GM21423 (cell line): Measurements from ENCODE around the gene CDC6.
A peak's percentile ranks its signal among the peaks of the same experiment; 100 is the strongest.

Source experiments
- ATAC-seq: cut with Tn5 transposase; IDR thresholded peaks from one replicate; pipeline ENCODE4 v1.9.1; 2021; ENCODE audit warnings: mild to moderate bottlenecking, moderate library complexity; ENCODE audit not compliant: unreplicated experiment

CDC6 gene

DNA sequence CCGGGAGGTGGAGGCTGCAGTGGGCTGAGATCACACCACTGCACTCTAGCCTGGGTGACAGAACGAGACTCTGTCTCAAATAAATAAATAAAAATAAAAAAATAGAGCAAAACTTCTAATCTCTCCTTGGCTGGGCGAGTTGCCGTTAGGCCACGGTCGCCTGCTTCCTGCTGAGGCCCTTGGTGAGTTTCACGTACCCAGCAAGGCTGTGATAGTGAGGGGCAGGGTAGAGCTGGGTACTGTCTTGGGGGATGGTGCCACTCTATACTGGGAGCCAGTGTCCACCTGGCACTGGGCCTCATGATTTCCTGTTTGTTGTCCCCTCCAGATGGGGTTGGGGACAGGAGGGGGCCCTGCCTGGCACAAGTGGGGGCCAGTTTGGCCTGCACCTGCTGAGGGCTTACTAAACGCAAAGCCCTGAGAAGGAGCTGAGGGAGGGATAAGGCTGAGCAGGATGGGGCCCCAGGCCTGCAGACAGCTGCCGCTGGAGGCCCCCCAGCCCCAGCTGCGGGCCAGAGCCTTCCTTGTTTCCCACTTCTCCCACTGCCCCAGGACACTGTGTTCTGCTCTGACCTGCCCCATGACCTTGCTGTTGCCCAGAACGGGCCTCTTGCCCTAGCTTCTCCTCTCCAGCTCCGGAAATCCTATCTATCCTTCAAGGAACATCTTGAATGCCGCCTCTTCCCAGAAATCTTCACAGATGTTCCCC, 51.4 kb downstream of the CDC6 start:
- no peak for ATAC-seq

DNA sequence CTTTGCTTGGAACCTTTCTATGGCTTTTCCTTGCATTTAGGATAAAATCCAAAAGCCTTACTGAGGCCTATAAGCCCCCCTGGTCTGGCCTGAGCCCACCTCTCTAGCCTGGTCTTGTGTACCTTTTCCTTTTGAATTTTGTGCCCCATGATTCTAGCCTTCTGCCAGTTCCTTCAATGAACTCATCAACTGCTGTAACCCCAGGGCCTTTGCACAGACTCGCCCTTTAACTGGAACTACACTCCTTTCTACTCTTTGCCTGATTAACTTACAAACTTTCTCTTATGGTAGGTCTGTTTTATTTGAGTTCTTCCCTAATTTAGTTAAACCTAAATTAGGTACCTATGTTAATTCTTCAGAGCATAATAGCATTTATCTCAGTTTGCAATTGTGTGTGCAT, 52.6 kb downstream of the CDC6 start:
- ATAC-seq = no peak

DNA sequence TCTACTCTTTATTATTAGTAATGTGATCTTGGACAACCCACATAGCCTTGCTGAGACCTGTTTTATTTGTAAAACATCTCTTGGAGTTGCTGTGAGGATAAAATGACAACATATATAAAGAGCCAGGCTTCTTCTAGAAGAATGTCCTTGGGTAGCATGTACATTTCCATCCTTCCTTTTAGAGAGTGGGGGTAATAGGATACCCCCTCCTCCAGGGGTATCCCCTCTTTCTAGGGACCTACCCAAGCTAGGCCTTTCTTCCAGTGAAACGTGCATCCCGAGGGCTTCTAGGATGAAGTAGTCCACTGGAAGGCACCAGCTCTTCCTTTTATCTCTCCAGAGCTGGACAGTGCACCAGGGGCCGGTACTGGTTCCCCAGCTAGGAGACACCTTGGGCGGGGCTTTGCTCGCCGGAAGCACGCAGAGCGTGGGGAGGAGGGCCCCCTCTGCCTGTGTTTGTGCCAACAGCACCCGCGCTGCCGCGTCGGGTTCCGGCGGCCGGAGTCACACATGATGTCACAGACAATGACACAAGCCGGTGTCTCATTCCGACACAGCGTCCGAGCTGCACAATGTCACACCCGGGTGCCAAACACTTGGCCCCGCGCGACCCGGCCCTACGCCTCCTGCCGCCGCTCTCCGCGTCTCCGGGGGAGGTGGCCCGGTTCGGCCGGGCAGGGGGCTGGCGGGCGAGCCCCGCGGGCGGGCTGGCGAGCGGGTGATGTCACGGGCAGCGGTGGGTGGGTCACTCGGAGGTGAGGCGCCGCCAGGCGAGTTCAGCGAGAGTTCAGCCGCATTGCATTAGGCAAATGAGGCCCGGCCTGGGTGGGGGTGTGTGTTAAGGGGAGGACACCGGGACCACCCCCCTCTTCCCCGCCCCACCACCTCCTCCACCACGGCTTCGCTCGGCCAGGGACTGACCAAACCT, 53.5 kb downstream of the CDC6 start:
- ATAC-seq = peak; percentile 60

DNA sequence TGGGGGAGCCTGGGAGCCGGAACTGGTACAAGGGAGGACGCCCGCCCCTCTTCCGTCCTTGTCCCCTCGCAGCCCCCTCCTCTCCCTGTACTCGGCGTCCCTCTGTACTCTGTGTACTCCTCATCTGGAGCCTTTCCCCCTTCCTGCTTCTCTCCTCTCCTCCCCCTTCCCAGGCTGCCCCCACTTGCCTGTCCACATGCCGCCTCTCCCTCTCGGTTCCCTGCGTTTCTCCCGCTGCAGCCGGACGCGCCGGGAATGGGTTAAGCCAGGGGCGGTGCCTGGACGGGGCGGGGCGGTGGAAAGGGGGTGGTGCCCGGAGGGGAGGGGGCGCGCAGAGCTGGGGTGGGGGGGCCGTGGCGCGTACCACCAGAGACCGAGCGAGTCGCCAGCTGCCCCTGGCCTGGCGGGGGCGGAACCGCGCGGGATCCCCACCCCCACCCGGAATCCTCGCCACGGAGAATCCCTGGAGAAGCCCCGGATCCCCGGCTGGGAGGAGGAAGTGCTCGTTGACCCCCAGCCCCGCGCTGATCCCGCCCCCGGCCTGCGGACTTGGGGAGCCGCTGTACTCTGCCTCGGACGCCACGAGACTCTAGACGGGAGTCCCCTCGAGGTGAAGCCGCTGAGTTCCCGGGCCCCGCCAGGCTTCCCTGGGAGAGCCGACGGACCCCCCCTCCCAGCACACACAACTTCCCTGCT, 54.3 kb downstream of the CDC6 start:
- no peak for ATAC-seq

DNA sequence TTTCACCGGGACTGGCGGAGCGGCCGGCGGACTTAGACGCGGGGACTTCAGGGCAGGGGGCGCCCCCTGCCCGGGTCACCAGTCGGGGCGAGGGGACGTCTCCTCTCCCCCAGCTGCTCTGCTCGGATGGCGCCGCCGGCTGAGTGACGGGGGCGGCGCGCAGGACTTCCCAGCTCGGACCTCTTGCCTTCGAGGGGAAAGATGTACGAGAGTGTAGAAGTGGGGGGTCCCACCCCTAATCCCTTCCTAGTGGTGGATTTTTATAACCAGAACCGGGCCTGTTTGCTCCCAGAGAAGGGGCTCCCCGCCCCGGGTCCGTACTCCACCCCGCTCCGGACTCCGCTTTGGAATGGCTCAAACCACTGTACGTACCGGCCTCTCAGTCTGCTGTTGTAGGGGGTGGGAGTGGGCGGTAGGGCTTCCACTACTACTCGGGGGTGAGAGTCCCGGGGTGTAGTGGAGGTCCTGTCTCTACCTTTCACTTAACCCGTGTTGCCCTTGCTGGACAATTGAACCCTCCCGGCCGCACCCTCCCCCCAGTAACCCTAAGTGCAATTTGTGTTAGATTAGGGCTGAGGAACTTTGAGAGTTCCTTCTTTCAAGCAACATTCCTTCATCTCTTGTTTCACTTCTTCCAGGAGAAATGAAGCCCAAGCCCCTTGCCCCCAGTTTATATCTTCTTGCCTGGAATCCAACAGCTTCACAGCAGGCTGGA, 55.0 kb downstream of the CDC6 start:
- no peak for ATAC-seq

DNA sequence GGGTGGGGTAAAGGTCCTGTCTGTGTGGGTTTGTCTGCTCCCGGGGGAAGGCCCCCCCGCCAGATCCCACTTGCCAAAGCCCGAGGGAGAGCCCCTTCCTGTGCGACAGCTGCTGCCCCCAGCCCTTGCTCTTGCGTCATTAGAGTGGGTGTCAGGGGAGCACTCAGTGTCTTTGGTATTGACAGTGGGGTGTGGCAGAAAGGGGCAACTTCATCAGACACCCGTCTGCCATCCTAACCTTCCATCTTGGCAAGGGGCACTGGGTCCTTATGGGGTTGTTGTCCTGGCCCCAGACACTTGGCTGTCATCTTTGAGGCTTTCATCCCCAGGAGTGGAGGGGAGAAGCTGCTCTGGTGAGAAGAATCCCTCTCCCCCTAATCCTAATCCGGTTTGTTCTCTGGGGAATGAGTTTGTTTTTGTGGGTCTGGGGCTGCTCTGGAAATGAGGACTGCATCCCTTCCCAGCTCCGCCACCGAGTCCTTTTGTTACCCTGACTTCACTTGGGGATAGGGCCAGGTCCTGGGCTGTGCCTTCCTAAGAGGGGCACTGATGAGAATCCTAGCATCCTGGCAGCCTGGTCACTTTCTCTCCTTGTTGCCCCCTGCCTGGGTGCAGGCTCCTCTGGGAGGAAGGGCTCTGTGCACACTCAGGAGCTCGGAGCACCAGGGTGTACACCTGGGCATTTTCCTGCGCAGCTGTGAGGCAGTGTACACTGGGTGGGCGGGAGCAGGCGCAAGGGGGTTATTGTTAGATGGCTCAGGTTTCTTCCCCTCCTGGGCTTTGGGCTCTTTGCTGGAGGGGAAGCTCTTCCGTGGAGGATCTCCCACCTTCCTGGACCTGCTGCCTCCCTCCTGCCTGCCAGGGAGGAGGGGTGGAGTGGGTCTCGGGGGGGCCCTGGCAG, 55.8 kb downstream of the CDC6 start:
- ATAC-seq = no peak

DNA sequence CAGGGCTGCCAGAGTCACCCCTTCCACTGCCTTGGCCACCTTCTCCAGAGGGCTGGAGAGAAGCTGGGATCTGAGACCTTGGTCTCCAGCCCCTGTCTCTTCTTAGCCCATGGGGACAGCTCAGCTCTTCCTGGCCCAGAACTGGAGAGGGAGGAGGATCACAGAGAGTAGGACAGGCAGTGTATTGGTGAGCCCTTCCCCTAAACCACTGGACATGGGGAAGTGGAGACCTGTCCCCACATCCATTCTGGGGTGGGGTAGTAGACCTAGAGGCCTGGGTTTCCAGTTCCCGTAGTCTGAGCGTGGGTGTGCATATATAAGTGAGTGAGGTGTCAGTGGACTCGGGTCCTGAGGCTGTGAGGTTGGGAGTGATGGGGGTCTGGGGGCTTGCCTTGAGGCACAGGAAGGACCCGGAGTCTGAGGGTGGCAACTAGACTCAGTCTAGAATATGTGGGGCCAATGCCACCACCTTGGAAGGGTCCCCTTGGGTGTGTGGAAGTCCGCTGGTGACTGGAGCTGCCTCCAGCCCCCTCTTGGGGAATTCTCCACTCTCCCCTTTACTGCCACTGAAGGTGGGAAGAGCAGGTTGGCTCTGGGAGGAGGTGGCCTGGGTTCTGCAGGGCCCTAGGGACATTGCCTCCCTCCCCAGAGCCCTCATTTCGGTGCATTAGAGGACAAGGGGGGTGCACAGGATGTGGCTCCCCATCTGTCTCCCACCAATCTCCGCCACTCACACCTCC, 56.9 kb downstream of the CDC6 start:
- ATAC-seq = no peak

DNA sequence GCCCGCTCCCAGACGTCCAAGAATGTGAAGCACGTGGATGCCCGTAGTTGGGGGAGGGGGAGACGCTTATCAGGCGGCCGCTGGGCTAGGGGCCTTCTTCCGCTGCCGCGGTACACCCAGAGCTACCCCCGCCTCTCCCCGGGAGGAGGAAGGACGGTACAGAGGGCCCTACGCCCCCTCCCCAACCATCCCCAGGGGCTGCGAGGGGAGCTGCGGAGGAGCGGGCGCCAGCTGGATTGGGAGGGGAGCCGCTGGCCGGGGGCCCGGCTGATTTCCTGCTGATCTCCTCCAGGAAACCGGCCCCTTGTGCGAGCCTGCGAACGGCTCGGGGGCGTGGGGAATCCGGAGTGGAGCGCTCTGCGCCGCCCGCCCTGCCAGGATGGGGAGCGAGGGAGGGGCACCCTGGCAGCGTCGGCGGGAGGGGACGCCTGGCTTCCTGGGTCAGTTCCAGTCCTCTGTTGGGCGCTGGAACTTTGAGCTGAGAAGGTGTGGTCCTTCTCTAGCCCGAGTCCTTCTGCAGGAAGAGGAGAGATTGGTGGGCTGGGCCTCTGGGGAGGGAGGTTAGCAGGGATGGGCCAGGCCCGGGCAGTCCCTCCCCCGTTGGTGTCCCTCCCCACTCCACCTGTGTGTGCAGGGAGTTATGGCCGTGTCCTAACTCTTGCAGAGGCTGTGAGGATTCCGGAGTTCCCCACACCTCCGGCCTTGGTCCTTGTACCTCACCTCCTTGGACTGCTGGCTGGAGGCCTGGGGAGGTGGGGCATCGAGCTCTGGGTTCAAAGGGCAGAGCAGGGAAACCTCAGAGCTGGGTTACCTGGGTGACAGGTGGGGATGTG, 57.7 kb downstream of the CDC6 start:
- no peak for ATAC-seq

DNA sequence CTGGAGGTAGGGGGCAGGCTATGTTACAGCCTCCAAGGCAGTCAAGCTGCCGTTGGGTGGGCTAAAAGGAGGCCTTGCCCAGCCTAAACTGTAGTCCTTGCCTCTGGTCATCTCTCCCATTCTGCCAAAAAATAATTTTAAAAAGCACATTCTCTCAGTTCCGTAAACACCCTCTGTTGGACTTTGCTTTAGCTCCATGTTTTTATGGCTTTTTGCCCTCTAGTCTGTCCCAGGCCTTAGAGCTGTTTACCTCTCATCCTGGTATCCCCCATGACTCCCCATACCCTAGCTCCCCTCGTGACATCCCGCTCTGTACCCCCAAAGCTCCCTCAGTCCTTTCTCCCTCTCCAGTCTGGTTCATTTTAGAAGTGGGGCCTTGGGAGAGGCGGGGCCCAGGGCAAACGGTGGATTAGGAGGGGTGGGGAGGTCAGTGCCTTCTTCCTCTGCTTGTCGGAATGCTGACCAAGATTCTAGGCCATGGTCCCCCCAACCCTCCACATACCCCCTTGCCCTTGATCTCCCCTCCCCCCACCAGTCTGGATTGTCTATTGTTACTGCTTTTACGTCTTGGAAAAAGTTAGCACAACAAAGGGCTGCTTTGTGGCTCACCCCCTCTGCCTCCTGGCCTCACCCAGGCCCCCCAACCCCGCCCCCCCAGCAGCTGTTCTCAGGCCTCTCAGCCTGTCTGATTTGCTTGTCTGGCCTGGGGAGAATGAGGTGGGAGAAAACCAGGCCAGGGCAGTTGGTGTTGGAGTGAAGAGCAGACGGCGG, 58.5 kb downstream of the CDC6 start:
- no peak for ATAC-seq

DNA sequence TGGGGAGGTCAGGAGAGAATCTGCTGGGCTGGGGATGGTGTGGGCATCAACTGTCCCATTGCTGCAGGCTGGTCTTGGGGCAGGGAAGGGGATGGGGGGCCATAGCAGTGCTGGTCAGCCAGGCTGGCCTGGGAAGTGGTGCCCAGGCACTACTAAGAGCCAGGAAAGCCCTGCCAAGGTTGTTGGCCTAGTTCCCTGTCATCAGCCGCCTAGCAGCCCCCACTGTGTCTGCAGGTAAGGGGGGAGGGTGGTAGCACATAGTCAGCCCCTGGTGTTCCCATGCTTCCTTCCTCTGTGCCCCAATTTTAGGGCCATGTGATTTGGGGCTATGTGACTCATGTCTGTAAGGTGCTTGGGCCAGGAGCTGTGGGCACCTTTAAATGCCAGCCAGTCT, 59.1 kb downstream of the CDC6 start:
- ATAC-seq = no peak

DNA sequence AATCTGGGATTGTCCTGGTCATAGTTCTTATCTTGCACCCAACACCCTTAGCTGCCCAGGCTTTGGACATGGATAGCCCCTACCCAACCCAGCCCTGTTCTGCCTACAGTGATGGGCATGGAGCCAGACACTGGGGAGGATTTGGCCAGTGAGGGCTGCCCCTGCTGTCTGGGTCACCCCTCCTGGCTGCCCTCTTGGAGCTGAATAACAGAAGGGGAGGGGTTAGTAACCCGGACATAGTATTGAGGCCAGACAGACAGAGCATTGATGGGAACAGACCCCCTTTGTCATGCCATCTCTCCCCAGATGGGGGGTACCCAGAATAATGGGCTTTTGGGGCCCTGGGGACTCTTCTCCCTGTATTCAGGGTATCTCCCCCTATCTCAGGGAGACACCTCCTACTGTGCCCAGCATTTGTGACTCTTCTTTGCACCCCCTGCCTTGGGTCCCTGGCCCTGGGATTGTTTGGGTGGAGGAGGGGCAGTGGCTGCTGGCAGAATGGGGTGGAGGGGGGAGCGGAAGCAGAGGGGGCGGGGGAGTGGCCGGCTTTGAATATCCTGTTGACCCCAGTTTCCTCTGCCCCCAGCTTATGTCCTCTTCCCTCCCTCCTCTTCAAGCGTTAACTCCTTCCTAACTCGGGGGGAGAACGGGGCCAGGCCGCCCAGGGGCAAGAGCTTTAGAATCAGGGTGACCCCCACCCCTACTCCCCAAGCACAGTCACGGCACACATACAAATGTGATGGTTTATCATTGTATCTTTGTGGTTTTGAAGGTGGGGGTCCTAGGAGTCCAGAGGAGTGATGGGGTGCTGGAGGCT, 59.8 kb downstream of the CDC6 start:
- no peak for ATAC-seq

DNA sequence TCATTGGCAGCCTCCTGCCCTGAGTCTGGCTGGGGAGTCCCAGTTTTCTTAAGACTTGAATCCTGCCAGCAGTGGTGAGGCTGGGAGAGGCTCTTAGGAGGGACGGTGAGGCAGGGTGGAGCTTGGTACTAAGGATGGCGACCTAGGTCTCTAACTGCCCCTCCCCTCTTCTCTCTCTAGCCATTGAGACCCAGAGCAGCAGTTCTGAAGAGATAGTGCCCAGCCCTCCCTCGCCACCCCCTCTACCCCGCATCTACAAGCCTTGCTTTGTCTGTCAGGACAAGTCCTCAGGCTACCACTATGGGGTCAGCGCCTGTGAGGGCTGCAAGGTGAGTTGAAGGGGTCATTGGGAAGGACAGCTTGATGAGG, 60.4 kb downstream of the CDC6 start:
- ATAC-seq = no peak

DNA sequence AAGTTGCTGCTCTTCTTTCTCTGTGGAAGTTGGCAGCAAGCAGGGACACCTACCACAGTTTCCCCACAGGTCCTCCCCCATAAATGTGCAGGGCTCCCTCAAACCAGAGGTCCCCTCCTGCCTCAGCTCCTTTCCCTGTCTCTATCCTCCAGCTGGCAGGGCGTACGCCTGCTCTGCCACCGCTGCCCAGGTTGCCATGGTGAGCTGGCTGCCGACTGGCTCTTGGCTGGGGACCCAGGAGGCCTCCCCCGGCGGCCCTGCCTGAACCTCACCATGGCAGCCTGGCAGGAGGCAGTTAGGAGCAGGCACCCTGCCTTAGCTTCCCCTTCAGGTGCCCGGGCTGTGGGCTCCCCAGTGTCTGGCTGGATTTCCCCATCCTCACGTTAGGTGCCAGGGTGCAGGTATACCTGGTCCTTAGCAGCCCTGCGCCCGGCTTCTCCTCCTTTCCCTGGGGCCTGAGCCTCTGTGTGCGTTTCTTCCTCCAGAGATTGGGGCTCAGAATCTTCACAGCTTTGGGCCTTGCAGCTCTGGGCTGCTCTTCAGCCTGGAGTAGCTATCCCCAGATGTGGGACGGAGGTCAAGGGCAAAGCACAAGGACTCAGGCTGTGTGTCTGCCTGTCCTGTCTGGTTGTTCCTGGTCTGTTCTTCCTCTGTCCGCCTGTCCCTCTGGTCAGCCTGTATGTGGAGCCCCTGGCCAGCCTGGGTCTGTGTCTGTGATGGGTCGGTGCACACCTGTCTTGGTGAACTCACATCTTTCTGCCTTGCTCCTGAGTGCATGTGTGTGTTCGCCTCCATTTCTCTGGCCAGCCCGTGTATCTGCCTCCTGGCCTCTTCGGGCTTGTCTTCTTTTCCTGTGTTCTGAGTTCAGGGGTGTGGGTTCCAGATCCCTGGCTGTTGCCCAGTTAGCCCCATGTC, 61.1 kb downstream of the CDC6 start:
- no peak for ATAC-seq

DNA sequence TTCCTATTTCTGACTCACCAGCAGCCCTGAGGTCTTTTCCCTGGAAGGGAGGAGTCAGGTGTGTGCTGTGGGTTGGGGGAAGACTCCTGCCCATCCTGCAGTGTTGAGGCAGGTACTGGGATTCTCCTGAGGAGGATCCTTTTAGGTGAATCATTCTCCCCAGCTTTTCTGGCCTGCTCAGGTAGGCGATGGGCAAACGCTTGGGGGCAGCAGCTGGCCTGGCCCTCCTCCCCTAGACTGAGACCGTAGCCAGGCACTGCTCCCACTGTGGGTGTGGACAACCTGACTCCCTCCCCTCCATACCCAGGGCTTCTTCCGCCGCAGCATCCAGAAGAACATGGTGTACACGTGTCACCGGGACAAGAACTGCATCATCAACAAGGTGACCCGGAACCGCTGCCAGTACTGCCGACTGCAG, 61.8 kb downstream of the CDC6 start:
- no peak for ATAC-seq

DNA sequence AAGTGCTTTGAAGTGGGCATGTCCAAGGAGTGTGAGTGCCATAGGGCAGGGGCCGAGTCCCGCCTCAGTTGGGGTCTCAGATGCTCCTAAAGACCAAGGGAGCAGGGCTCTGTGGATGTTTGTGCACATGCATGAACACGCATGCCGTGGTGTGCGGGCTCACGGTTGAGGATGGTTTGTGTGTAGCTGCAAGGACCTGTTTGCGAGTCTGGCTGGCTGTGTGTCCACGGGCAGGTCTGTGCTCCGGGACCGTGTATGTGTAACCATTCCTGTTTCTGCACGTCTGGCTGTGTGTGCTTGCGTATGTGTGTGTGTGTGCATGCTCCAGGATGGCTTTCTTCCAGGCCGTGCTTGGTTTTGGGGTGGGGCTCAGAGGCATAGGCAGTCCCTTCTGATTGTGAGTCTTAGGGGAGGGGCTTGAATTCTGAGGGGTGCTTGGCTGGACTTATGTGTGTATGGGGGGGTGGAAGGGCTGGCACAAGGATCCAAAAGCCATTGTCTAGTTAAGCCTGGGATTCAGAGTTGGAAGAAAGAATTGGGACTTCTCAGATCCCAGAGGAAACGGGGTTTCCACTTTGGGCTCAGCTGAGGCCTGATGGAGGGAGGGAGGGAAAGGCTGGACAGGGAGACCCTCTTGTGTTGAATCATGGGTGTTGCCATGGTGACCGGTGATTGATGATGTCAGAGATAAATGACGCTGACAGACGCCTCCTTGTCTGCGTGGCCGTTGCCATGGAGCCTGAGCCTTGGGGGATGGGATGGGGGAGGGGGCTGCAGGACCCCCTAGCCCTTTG, 62.4 kb downstream of the CDC6 start:
- no peak for ATAC-seq
